Measurements from ENCODE around the gene PRRX2. TPM values are rescaled to one million over a fixed set of nuclear protein-coding genes. Genes with fewer than 3 reads are reported as not detected.

PRRX2 gene
- total and polyA plus RNA-seq, 9 of the 15 experiments (the other 6 are each of a cell fraction or from before 2014, with no cell fraction given): 0.21 TPM; not detected in 8

DNA sequence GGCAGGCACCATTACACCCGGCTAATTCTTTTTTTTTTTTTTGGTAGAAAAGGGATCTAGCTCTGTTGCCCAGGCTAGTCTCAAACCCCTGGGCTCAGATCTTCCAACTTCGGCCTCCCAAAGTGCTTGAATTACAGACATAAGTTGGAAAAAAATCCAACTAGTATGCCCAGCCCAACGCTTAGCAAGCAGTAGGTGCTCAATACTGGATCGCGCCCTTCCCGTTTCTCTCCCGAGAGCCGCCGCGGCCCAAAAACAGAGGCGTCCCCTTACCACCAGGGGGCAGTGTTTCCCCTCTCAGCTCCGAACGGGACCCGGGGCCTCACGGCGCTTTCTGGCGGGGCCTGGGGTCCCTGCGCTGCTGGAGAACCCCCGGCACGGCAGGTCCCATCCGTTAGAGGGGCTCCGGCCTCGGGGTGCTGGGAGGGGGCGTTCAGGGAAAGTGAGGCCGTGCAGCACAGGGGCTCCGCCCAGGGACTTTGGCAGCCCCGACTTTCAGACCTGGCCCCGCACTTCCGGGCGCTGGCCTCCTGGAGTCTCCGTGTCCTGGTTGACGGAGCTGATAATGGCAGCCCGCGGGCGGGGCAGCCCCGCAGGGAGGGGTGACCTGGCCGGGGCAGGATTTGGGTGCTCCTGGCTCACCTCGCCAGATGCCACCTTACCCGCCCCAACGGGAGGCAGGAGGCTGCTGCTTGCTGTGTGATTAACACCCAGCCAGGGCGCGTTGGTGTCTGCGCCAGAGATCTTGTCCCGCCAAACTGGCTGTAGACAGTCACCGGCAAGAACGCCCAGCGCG, 72.2 kb downstream of the PRRX2 start (continued):
- TF ChIP-seq MGA (IDR thresholded peaks at IDR 0.05) (no peak), CHD2 (IDR thresholded peaks at IDR 0.05; ENCODE audit: low read depth, low read length) (peak; percentile 61; the same call in 1 of the 2 replicates), ZNF134 (CRISPR knock-in tag; conservative IDR thresholded peaks at IDR 0.05) (peak; percentile 49; the same call in 1 of the 2 replicates), ZNF76 (CRISPR knock-in tag; IDR thresholded peaks at IDR 0.05; ENCODE audit: borderline replicate concordance) (0 out of 2 replicates have a peak, but pooled peaks have one; percentile 63), ZNF277 (CRISPR knock-in tag; IDR thresholded peaks at IDR 0.05; ENCODE audit: borderline replicate concordance) (no peak), ZNF239 (CRISPR knock-in tag; IDR thresholded peaks at IDR 0.05) (peak; percentile 62), ELF1 (tag; IDR thresholded peaks at IDR 0.05) (peak; percentile 97), CEBPZ (IDR thresholded peaks at IDR 0.05; ENCODE audit: borderline replicate concordance, low read depth, low read length) (no peak), ZBTB8A (IDR thresholded peaks at IDR 0.05; ENCODE audit: partially characterized antibody) (no peak), HMG20B (CRISPR knock-in tag; IDR thresholded peaks at IDR 0.05) (no peak), SP1 (CRISPR knock-in tag; IDR thresholded peaks at IDR 0.05) (peak; percentile 72)

Data from K562 (cell line).